PC-3 (cell line): ENCODE measurements around the gene H2AZ2. TPM values are rescaled to one million over a fixed set of nuclear protein-coding genes. Genes with fewer than 3 reads are reported as not detected.
"Not testable (repeated sequence)": the region's sequence is repeated elsewhere in the genome, so short reads cannot be mapped to it uniquely, and the experiment has no call there.

Source experiments
- ATAC-seq: fragments of 200-7000 bp; cut with Tn5 transposase; 2 replicates; pipeline ENCODE4 v1.9.1; 2020; ENCODE audit warnings: mild to moderate bottlenecking, moderate library complexity
- BruUV-seq: library from RNA; stranded (reverse); fragments of 400-500 nt; replicated peaks from 2 replicates; lab custom pipeline; 2021; lab: Mats Ljungman, UMichigan
- CTCF ChIA-PET: fragments of 300-600 bp; sonication (Branson Sonifier 250); formaldehyde crosslinking; loops from one replicate; lab custom pipeline; 2022; ENCODE audit warnings: antibody characterized with exemption; lab: Charles Lee
- POLR2A ChIA-PET: fragments of 300-600 bp; sonication (Branson Sonifier 250); formaldehyde crosslinking; loops from one replicate; lab custom pipeline; 2022; ENCODE audit warnings: antibody characterized with exemption; ENCODE audit not compliant: unreplicated experiment; lab: Charles Lee
- DNase-seq: peaks from one replicate; pipeline ENCODE4 v3.0.0-alpha.2; 2015
- H2AFZ ChIP-seq: fragments of 300-600 bp; sonication (generic); 2 replicates; pipeline ENCODE4 v1.6.0; 2016; ENCODE audit warnings: antibody characterized with exemption, low read length
- H3F3A ChIP-seq: fragments of 300-600 bp; sonication (generic); one replicate; pipeline ENCODE4 v1.6.0; 2017; ENCODE audit warnings: antibody characterized with exemption, low read length, control low read depth, mild to moderate bottlenecking; ENCODE audit not compliant: unreplicated experiment
- H3K27ac ChIP-seq: fragments of 300-600 bp; sonication (generic); 2 replicates; pipeline ENCODE4 v1.5.1; 2016; ENCODE audit warnings: mild to moderate bottlenecking, low read length
- H3K27me3 ChIP-seq: fragments of 300-600 bp; sonication (generic); 2 replicates; pipeline ENCODE4 v1.6.1; 2016; ENCODE audit warnings: low read length, mixed read lengths
- H3K36me3 ChIP-seq: fragments of 300-600 bp; sonication (generic); 2 replicates; pipeline ENCODE4 v1.6.1; 2016; ENCODE audit warnings: low read depth, mixed run types, low read length, mixed read lengths
- H3K4me1 ChIP-seq: fragments of 300-600 bp; sonication (generic); 2 replicates; pipeline ENCODE4 v1.5.1; 2016; ENCODE audit warnings: low read length; ENCODE audit not compliant: insufficient read depth
- H3K4me2 ChIP-seq: fragments of 300-600 bp; sonication (generic); 2 replicates; pipeline ENCODE4 v1.6.0; 2016; ENCODE audit warnings: low read length
- H3K4me3 ChIP-seq: fragments of 300-600 bp; sonication (generic); 2 replicates; pipeline ENCODE4 v1.5.1; 2016; ENCODE audit warnings: mild to moderate bottlenecking, low read length, mixed read lengths
- H3K79me2 ChIP-seq: fragments of 300-600 bp; sonication (generic); 2 replicates; pipeline ENCODE4 v1.6.1; 2017; ENCODE audit warnings: low read length, mixed read lengths
- H3K9ac ChIP-seq: fragments of 300-600 bp; sonication (generic); 2 replicates; pipeline ENCODE4 v1.6.0; 2016; ENCODE audit warnings: mild to moderate bottlenecking, low read length
- H3K9me2 ChIP-seq: fragments of 300-600 bp; sonication (generic); replicated peaks from 2 replicates; pipeline ENCODE4 v1.6.1; 2016; ENCODE audit warnings: mixed run types, low read length, mixed read lengths
- H3K9me3 ChIP-seq: fragments of 300-600 bp; sonication (generic); 2 replicates; pipeline ENCODE4 v1.6.1; 2016; ENCODE audit warnings: low read length, mixed read lengths
- H4K20me1 ChIP-seq: fragments of 300-600 bp; sonication (generic); 2 replicates; pipeline ENCODE4 v1.6.1; 2016; ENCODE audit warnings: low read length, mixed read lengths
- CTCF ChIP-seq: fragments of 300-600 bp; sonication (generic); conservative IDR thresholded peaks from 2 replicates; pipeline ENCODE4 v1.5.1; 2017; ENCODE audit warnings: antibody characterized with exemption, low read depth, mild to moderate bottlenecking, low read length
- EZH2 ChIP-seq: fragments of 300-600 bp; sonication (generic); IDR thresholded peaks from one replicate; pipeline ENCODE4 v1.6.1; 2017; ENCODE audit warnings: antibody characterized with exemption, mild to moderate bottlenecking, low read length; ENCODE audit not compliant: unreplicated experiment
- EZH2phosphoT487 ChIP-seq: fragments of 300-600 bp; sonication (generic); IDR thresholded peaks from 2 replicates; pipeline ENCODE4 v1.6.1; 2018; ENCODE audit warnings: mild to moderate bottlenecking, antibody characterized with exemption, low read length, borderline replicate concordance
- intact Hi-C: fragments of 100-400 bp; cut with micrococcal nuclease; formaldehyde crosslinking; loops from 2 replicates; pipeline ENCODE4 v1.9.0; 2023
- total RNA-seq: library from RNA; depleted of rRNA; stranded (reverse); fragments of >200 nt; gene quantifications from 2 replicates; pipeline ENCODE4 v1.2.3, GENCODE V29; 2014

The H2AZ2 gene
- total RNA-seq, 1 experiment from 2014 or later: 376 TPM

- H3K9me3 ChIP-seq: no peaks in the 10 kb centered on the region
- ATAC-seq (no peak), DNase-seq (no peak)
- H2AFZ ChIP-seq: no peak overlapping the region
- H4K20me1 ChIP-seq: no peaks in the 10 kb centered on the region
- ChIA-PET CTCF (no interaction called here), POLR2A (no interaction called here)
- H3K27me3 ChIP-seq: no peaks in the 10 kb centered on the region
- no peaks in the 10 kb centered on the region for H3K36me3 ChIP-seq
- no peaks in the 10 kb centered on the region for H3K9me2 ChIP-seq
- H3F3A ChIP-seq: no peaks in the 10 kb centered on the region
- H3K9ac ChIP-seq: no peak overlapping the region
- H3K27ac ChIP-seq: no peak overlapping the region
- no peaks in the 10 kb centered on the region for H3K4me1 ChIP-seq
- no peak overlapping the region for H3K4me3 ChIP-seq
- intact Hi-C loops: no loop called here
- H3K4me2 ChIP-seq: no peak overlapping the region
- no peaks in the 10 kb centered on the region for H3K79me2 ChIP-seq
- TF ChIP-seq EZH2phosphoT487: no peak
- no peak for TF ChIP-seq CTCF
- TF ChIP-seq EZH2: no peak
- no TSS peak for BruUV-seq
Observed at GRCh38 chr7:44787041-44787440, 60.8 kb downstream of the H2AZ2 start.

GRCh38 chr7:44785218-44785617, 62.7 kb downstream of the H2AZ2 start:
- H3K27me3 ChIP-seq, H3K9me2 ChIP-seq, H3K4me2 ChIP-seq, H3K27ac ChIP-seq, H3F3A ChIP-seq, H3K4me1 ChIP-seq, BruUV-seq, POLR2A ChIA-PET, H3K9me3 ChIP-seq, H3K9ac ChIP-seq, ATAC-seq, CTCF ChIA-PET, H3K4me3 ChIP-seq, H3K36me3 ChIP-seq, DNase-seq, intact Hi-C loops, H4K20me1 ChIP-seq, H2AFZ ChIP-seq, H3K79me2 ChIP-seq: not testable (repeated sequence)

- Histone ChIP-seq H3K9ac (no peak overlapping the region), H3K36me3 (no peaks in the 10 kb centered on the region), H3K27ac (no peak overlapping the region), H3K9me2 (no peaks in the 10 kb centered on the region), H3K9me3 (no peaks in the 10 kb centered on the region), H2AFZ (no peak overlapping the region), H3K4me3 (no peak overlapping the region), H3K27me3 (no peaks in the 10 kb centered on the region), H3K4me2 (no peak overlapping the region), H4K20me1 (no peaks in the 10 kb centered on the region), H3K79me2 (no peaks in the 10 kb centered on the region), H3F3A (no peaks in the 10 kb centered on the region), H3K4me1 (no peaks in the 10 kb centered on the region)
- no TSS peak for BruUV-seq
- DNase-seq (no peak), ATAC-seq (no peak)
- TF ChIP-seq EZH2phosphoT487 (no peak), CTCF (no peak), EZH2 (no peak)
- CTCF ChIA-PET: no interaction called here
- intact Hi-C loops: no loop called here
- POLR2A ChIA-PET: no interaction called here
Observed at GRCh38 chr7:44784364-44784763, 63.5 kb downstream of the H2AZ2 start.
